Upper lobe of left lung (tissue), 6 donors: ENCODE results near the gene PER2. TPM values are rescaled to one million over a fixed set of nuclear protein-coding genes. Genes with fewer than 3 reads are reported as not detected.

Experiments used
- ATAC-seq, 2 donors: fragments of 200-7000 bp; cut with Tn5 transposase; one replicate each; pipeline ENCODE4 v1.9.1; 2022; ENCODE audit warnings: mild to moderate bottlenecking in 2 of 2, moderate library complexity in 2 of 2; ENCODE audit not compliant: low FRiP score in 2 of 2
- DNase-seq, 2 donors: peaks; one replicate each; pipeline ENCODE4 v3.0.0-alpha.2; 2019 to 2020
- H3K27ac ChIP-seq, 4 donors: fragments of 200-600 bp; sonication (generic); one replicate each; pipeline ENCODE4 v1.5.1; 2016 to 2019
- H3K27me3 ChIP-seq, 4 donors: fragments of 200-600 bp; sonication (generic); one replicate each; pipeline ENCODE4 v1.5.1; 2017 to 2019
- H3K36me3 ChIP-seq, 4 donors: fragments of 200-600 bp; sonication (generic); one replicate each; pipeline ENCODE4 v1.5.1; 2016 to 2019
- H3K4me1 ChIP-seq, 4 donors: fragments of 200-600 bp; sonication (generic); one replicate each; pipeline ENCODE4 v1.5.1; 2018 to 2019
- H3K4me3 ChIP-seq, 4 donors: fragments of 200-600 bp; sonication (generic); one replicate each; pipeline ENCODE4 v1.5.1; 2017 to 2019; ENCODE audit warnings: mild to moderate bottlenecking in 2 of 4, moderate library complexity in 1 of 4
- H3K9me3 ChIP-seq, 4 donors: fragments of 200-600 bp; sonication (generic); one replicate each; pipeline ENCODE4 v1.5.1; 2018 to 2019
- CTCF ChIP-seq, 6 experiments: fragments of 450-650 bp in 4 of 6; fragments of 200-600 bp in 2 of 6; sonication (generic) in 2 of 6; IDR thresholded peaks; one replicate each; pipeline ENCODE4 v1.5.1; 2016 to 2019; ENCODE audit warnings: antibody characterized with exemption in 6 of 6
- EP300 ChIP-seq, 4 donors: sonication (generic); formaldehyde crosslinking; IDR thresholded peaks; one replicate each; pipeline ENCODE4 v1.5.1; 2017; ENCODE audit warnings: antibody characterized with exemption in 4 of 4, control low read depth in 2 of 4
- POLR2A ChIP-seq, 4 donors: fragments of 450-650 bp; IDR thresholded peaks; one replicate each; pipeline ENCODE4 v1.5.1; 2016 to 2017; ENCODE audit warnings: antibody characterized with exemption in 4 of 4, mild to moderate bottlenecking in 2 of 4
- POLR2AphosphoS5 ChIP-seq, 2 donors: sonication (generic); formaldehyde crosslinking; IDR thresholded peaks; one replicate each; pipeline ENCODE4 v1.5.1; 2017; ENCODE audit warnings: antibody characterized with exemption in 2 of 2
- WGBS, 2 donors: methylation state at CpG; one replicate each; pipeline ENCODE4 v1.1.5; 2017 to 2018; 5-methylcytosine and 5-hydroxymethylcytosine counted together
- total RNA-seq, 6 donors: library from RNA; depleted of rRNA in 4 of 6; stranded (reverse); fragments of >200 nt in 4 of 6; gene quantifications; one replicate each; pipeline versions ENCODE4 v1.1.0 to v1.2.1, GENCODE V29; 2016 to 2021
- donor health status: DM: no; HTN: no; CAD: no; lungs with moderate emphysema.
- donor health status: DM: no; HTN: yes; CAD: no; lungs with severe emphysema.

PER2 gene
- total RNA-seq, 6 donors from 2014 or later: 12.9 to 28.7 (median 18.1) TPM

- DNase-seq: no peak
- TF ChIP-seq EP300 (IDR thresholded peaks at IDR 0.05): no peak
- TF ChIP-seq POLR2AphosphoS5 (IDR thresholded peaks at IDR 0.05): no peak
- TF ChIP-seq CTCF (IDR thresholded peaks at IDR 0.05): no peak
- TF ChIP-seq POLR2A (IDR thresholded peaks at IDR 0.05): no peak
- ATAC-seq: no peak
- H3K36me3 ChIP-seq: no peaks in the 10 kb centered on the region
- peaks cover 49 to 81% (median 60%) of the 10 kb centered on the region in 4 donors for H3K4me1 ChIP-seq
- no peaks in the 10 kb centered on the region for H3K27me3 ChIP-seq
- WGBS, 2 donors: 87 to 90% methylated on average over 11 of the region's 11 CpGs
- H3K27ac ChIP-seq: peak overlapping the region; percentile 89 to 91 (median 91)
- H3K9me3 ChIP-seq: no peaks in the 10 kb centered on the region
- H3K4me3 ChIP-seq: no peak overlapping the region
Measured at GRCh38 chr2:238284802-238285515, 3.5 kb downstream of the PER2 start.

GRCh38 chr2:238282861-238283738 lies 5.3 kb downstream of the PER2 start:
- H3K27me3 ChIP-seq: no peaks in the 10 kb centered on the region
- H3K27ac ChIP-seq: peak overlapping the region in 1 of 4 donors; percentile 45
- peaks cover 40 to 71% (median 51%) of the 10 kb centered on the region in 4 donors for H3K4me1 ChIP-seq
- no peaks in the 10 kb centered on the region for H3K9me3 ChIP-seq
- no peak overlapping the region for H3K4me3 ChIP-seq
- WGBS, 2 donors: 94% methylated on average over 15 to 17 of the region's 17 CpGs
- DNase-seq (no peak), ATAC-seq (no peak)
- H3K36me3 ChIP-seq: no peaks in the 10 kb centered on the region
- no peak for TF ChIP-seq POLR2AphosphoS5 (IDR thresholded peaks at IDR 0.05)
- TF ChIP-seq EP300 (IDR thresholded peaks at IDR 0.05): no peak
- no peak for TF ChIP-seq POLR2A (IDR thresholded peaks at IDR 0.05)
- TF ChIP-seq CTCF (IDR thresholded peaks at IDR 0.05): no peak

GRCh38 chr2:238281826-238282480 lies 6.5 kb downstream of the PER2 start:
- 88 to 89% methylated on average over 10 to 13 of the region's 13 CpGs for WGBS, 2 donors
- H3K4me3 ChIP-seq: no peak overlapping the region
- ATAC-seq: no peak
- peaks cover 0 to 7% (median 3%) of the 10 kb centered on the region in 4 donors for H3K36me3 ChIP-seq
- no peaks in the 10 kb centered on the region for H3K9me3 ChIP-seq
- no peak for DNase-seq
- no peaks in the 10 kb centered on the region for H3K27me3 ChIP-seq
- peaks cover 29 to 59% (median 42%) of the 10 kb centered on the region in 4 donors for H3K4me1 ChIP-seq
- no peak overlapping the region for H3K27ac ChIP-seq
- TF ChIP-seq POLR2AphosphoS5 (IDR thresholded peaks at IDR 0.05) (no peak), EP300 (IDR thresholded peaks at IDR 0.05) (no peak), POLR2A (IDR thresholded peaks at IDR 0.05) (no peak), CTCF (IDR thresholded peaks at IDR 0.05) (no peak)

GRCh38 chr2:238280083-238280825 lies 8.2 kb downstream of the PER2 start:
- no peak for ATAC-seq
- TF ChIP-seq CTCF (IDR thresholded peaks at IDR 0.05) (no peak), POLR2AphosphoS5 (IDR thresholded peaks at IDR 0.05) (no peak), EP300 (IDR thresholded peaks at IDR 0.05) (no peak)

More at GRCh38 chr2:238280083-238280825, 8.2 kb downstream of the PER2 start:
- WGBS, 2 donors: 91 to 92% methylated on average over 10 to 12 of the region's 12 CpGs
- Histone ChIP-seq H3K9me3 (no peaks in the 10 kb centered on the region), H3K4me3 (no peak overlapping the region), H3K27ac (no peak overlapping the region), H3K36me3 (peaks cover 4 to 24% (median 19%) of the 10 kb centered on the region in 4 donors), H3K4me1 (peaks cover 12 to 42% (median 28%) of the 10 kb centered on the region in 4 donors), H3K27me3 (no peaks in the 10 kb centered on the region)
- no peak for DNase-seq
